Adrenal gland (tissue), 12 donors: ENCODE measurements around the gene PCDHGA2. TPM values are rescaled to one million over a fixed set of nuclear protein-coding genes. Genes with fewer than 3 reads are reported as not detected.
"Not testable (repeated sequence)": the region's sequence is repeated elsewhere in the genome, so short reads cannot be mapped to it uniquely, and the experiment has no call there.

Source experiments
- DNase-seq, 7 donors: peaks; one replicate each; pipeline ENCODE4 v3.0.0-alpha.2; 2019 to 2020
- H3K27ac ChIP-seq, 5 donors: fragments of 200-600 bp; sonication (generic) in 4 of 5; 1 replicate in 3 of 5; 2 replicates in 2 of 5; pipeline versions ENCODE4 v1.5.1 to v1.8.0; 2016 to 2020; ENCODE audit warnings: mild to moderate bottlenecking in 1 of 5
- H3K27me3 ChIP-seq: fragments of 200-600 bp; 2 replicates; pipeline ENCODE4 v1.8.0; 2021
- H3K36me3 ChIP-seq, 2 donors: fragments of 200-600 bp; replicated peaks in 1 of 2; 1 replicate in 1 of 2; 2 replicates in 1 of 2; pipeline versions ENCODE4 v1.5.1 to v1.8.0; 2018 to 2022
- H3K4me1 ChIP-seq, 2 donors: fragments of 200-600 bp; replicated peaks in 1 of 2; 1 replicate in 1 of 2; 2 replicates in 1 of 2; pipeline versions ENCODE4 v1.5.1 to v1.8.0; 2018 to 2021
- H3K4me3 ChIP-seq, 4 donors: fragments of 200-600 bp; sonication (generic) in 3 of 4; one replicate each; pipeline ENCODE4 v1.5.1; 2016 to 2018
- H3K9me3 ChIP-seq, 3 donors: fragments of 200-600 bp; sonication (generic) in 1 of 3; replicated peaks in 1 of 3; 1 replicate in 2 of 3; 2 replicates in 1 of 3; pipeline versions ENCODE4 v1.5.1 to v1.8.0; 2016 to 2021
- POLR2A ChIP-seq, 2 donors: fragments of 450-650 bp; IDR thresholded peaks; one replicate each; pipeline ENCODE4 v1.6.1; 2017; ENCODE audit warnings: antibody characterized with exemption in 2 of 2, mild to moderate bottlenecking in 2 of 2, moderate library complexity in 1 of 2
- WGBS, 4 donors: extraction: QIAGEN DNeasy Blood & Tissue Kit in 2 of 4; methylation state at CpG; one replicate each; pipeline versions ENCODE4 v1.1.5 to v1.1.7; 2013 to 2017; 5-methylcytosine and 5-hydroxymethylcytosine counted together
- intact Hi-C, 2 donors: fragments of 100-400 bp; cut with DNase I; formaldehyde crosslinking; loops; one replicate each; pipeline versions ENCODE4 v1.14.1 to v1.15.0; 2022 to 2023
- polyA plus RNA-seq, 3 donors: library from polyadenylated mRNA; stranded (reverse); fragments of 200-250 nt in 2 of 3; fragments of 350-450 nt in 1 of 3; fragmentation: Illumina TruSeq in 1 of 3; extraction: RNeasy Lipid Tissue Mini Kit (QIAGEN cat#74804) in 1 of 3; gene quantifications; one replicate each; pipeline ENCODE4 v1.2.3, GENCODE V29; 2013 to 2014
- total RNA-seq, 9 donors: library from RNA; depleted of rRNA in 4 of 9; stranded (reverse); fragments of >200 nt in 4 of 9; fragments of 120-200 nt in 1 of 9; fragmentation: NEBNext Ultra II Directional in 1 of 9; extraction: Animal tissue kit (Norgen Biotek cat#: 25700) in 1 of 9; gene quantifications; one replicate each; pipeline versions ENCODE4 v1.1.0 to v1.2.4, GENCODE V29; 2013 to 2023
- TF ChIP-seq, protein P1 (sequence below), 6 experiments: fragments of 450-650 bp in 4 of 6; fragments of 200-600 bp in 2 of 6; sonication (generic) in 1 of 6; IDR thresholded peaks; 1 replicate in 5 of 6; 2 replicates in 1 of 6; pipeline versions ENCODE4 v1.5.1 to v1.8.0; 2016 to 2021; ENCODE audit warnings: antibody characterized with exemption in 6 of 6, mild to moderate bottlenecking in 2 of 6, moderate library complexity in 1 of 6
- donor health status: healthy with polysubstance abuse.
- donor health status: Bipolar disorder and iron deficiency.
- donor health status: DM: yes; HTN: yes; CAD: no.
- donor health status: DM: no; HTN: no; CAD: no.
- donor health status: DM: no; HTN: no; CAD: no.
- donor health status: DM: yes; HTN: yes; CAD: no.

The PCDHGA2 gene
- total and polyA plus RNA-seq, 12 donors: 0.27 to 6.1 (median 2.0) TPM

DNA sequence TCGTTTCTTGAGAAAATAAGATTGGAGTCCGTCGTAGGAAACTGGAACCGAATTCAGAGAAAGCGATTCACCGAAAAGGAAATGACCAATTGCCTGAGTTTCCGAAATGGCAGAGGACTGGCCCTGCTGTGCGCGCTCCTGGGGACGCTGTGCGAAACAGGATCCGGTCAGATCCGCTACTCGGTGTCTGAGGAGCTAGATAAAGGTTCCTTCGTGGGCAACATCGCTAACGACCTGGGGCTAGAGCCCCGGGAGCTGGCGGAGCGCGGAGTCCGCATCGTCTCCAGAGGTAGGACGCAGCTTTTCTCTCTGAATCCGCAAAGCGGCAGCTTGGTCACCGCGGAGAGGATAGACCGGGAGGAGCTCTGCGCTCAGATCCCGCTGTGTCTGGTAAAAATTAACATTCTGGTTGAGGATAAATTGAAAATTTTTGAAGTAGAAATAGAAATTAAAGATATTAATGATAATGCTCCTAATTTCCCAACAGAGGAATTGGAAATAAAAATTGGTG is 5.4 kb downstream of the PCDHGA2 start:
- H3K27ac ChIP-seq: no peak overlapping the region
- no peaks in the 10 kb centered on the region for H3K27me3 ChIP-seq
- no peaks in the 10 kb centered on the region for H3K36me3 ChIP-seq
- intact Hi-C loops: no loop called here
- DNase-seq: no peak
- H3K4me3 ChIP-seq: peak overlapping the region in 1 of 4 donors; percentile 16
- peaks cover 0 to 20% (median 10%) of the 10 kb centered on the region in 3 donors for H3K9me3 ChIP-seq
- TF ChIP-seq, protein P1, sequence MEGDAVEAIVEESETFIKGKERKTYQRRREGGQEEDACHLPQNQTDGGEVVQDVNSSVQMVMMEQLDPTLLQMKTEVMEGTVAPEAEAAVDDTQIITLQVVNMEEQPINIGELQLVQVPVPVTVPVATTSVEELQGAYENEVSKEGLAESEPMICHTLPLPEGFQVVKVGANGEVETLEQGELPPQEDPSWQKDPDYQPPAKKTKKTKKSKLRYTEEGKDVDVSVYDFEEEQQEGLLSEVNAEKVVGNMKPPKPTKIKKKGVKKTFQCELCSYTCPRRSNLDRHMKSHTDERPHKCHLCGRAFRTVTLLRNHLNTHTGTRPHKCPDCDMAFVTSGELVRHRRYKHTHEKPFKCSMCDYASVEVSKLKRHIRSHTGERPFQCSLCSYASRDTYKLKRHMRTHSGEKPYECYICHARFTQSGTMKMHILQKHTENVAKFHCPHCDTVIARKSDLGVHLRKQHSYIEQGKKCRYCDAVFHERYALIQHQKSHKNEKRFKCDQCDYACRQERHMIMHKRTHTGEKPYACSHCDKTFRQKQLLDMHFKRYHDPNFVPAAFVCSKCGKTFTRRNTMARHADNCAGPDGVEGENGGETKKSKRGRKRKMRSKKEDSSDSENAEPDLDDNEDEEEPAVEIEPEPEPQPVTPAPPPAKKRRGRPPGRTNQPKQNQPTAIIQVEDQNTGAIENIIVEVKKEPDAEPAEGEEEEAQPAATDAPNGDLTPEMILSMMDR (IDR thresholded peaks at IDR 0.05): peak in 1 of 6 experiments; percentile 2
- no peak for TF ChIP-seq POLR2A (IDR thresholded peaks at IDR 0.05)
- H3K4me1 ChIP-seq: no peaks in the 10 kb centered on the region
- 17 to 36% (median 28%) methylated on average over 10 to 31 of the region's 31 CpGs for WGBS, 4 donors

- peaks cover 0 to 20% (median 10%) of the 10 kb centered on the region in 3 donors for H3K9me3 ChIP-seq
- intact Hi-C loops: no loop called here
- no peak for DNase-seq
- H3K4me3 ChIP-seq: no peak overlapping the region
- H3K27me3 ChIP-seq: no peaks in the 10 kb centered on the region
- no peaks in the 10 kb centered on the region for H3K4me1 ChIP-seq
- TF ChIP-seq POLR2A (IDR thresholded peaks at IDR 0.05): no peak
- TF ChIP-seq, protein P1 (IDR thresholded peaks at IDR 0.05): no peak
- WGBS, 4 donors: 26 to 54% (median 31%) methylated on average over 8 to 20 of the region's 20 CpGs
- H3K36me3 ChIP-seq: no peaks in the 10 kb centered on the region
- H3K27ac ChIP-seq: no peak overlapping the region
Measured at GRCh38 chr5:141345327-141345726, 6.8 kb downstream of the PCDHGA2 start.

DNA sequence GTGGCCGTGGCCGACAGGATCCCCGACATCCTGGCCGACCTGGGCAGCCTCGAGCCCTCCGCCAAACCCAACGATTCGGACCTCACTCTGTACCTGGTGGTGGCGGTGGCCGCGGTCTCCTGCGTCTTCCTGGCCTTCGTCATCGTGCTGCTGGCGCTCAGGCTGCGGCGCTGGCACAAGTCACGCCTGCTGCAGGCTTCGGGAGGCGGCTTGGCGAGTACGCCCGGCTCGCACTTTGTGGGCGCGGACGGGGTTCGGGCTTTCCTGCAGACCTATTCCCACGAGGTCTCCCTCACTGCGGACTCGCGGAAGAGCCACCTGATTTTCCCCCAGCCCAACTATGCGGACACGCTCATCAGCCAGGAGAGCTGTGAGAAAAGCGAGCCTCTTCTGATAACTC is 7.5 kb downstream of the PCDHGA2 start:
- WGBS, 4 donors: 34 to 59% (median 48%) methylated on average over 16 to 26 of the region's 35 CpGs
- intact Hi-C loops: not testable (repeated sequence)

DNA sequence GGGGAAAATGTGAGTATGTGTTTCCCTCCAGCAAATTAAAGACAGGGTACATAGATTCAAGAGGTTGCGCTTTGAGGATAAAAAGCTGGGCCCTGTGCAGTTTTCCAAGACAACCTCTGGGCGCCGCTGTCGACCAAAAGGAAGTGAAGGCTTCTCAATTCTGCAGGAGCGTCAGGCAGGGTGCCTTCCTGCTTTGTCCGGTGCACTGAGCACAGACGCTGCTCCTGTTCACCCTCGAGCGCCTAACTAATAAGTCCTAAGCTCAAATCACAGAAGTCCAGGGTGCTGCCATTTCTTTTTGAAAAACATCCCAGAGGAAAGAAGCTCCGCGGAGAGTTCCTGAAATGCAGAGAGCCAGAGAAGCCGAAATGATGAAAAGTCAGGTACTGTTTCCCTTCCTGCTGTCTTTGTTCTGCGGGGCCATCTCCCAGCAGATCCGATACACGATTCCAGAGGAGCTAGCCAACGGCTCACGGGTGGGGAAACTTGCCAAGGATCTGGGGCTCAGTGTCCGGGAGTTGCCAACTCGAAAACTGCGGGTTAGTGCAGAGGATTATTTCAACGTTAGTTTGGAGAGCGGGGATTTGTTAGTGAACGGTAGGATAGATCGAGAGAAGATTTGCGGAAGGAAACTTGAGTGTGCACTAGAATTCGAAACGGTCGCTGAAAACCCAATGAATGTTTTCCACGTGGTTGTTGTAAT is 11.5 kb downstream of the PCDHGA2 start, which contains the start of gene PCDHGB1:
Gene PCDHGB1, plus strand, starts transcription at position 183 of the 703 bp plus-strand sequence. Its CDS starts 162 bp downstream, at position 345.
- intact Hi-C loops: no loop called here
- Histone ChIP-seq H3K36me3 (no peaks in the 10 kb centered on the region), H3K4me3 (peak within 1 kb of the TSS in 1 of 4 donors; percentile 33), H3K4me1 (no peaks in the 10 kb centered on the region), H3K27ac (no peak within 1 kb of the TSS), H3K27me3 (no peaks in the 10 kb centered on the region), H3K9me3 (peaks cover 0 to 14% (median 13%) of the 10 kb centered on the region in 3 donors)
- 16 to 31% (median 21%) methylated on average over 28 to 29 of the region's 29 CpGs for WGBS, 4 donors
- TF ChIP-seq POLR2A (IDR thresholded peaks at IDR 0.05): no peak
- TF ChIP-seq, protein P1 (IDR thresholded peaks at IDR 0.05): peak in 4 of 6 experiments; percentile 16 to 29 (median 22)
- peak in 2 of 7 donors; percentile 35 to 46 for DNase-seq

More for the DNA sequence above, 7.5 kb downstream of the PCDHGA2 start:
- not testable (repeated sequence) for H3K4me3 ChIP-seq, H3K4me1 ChIP-seq, H3K27me3 ChIP-seq, H3K27ac ChIP-seq, H3K36me3 ChIP-seq, DNase-seq
- H3K9me3 ChIP-seq: peaks cover 0 to 20% (median 10%) of the 10 kb centered on the region in 3 donors
